ENCODE data around the gene SEC24D.

SEC24D gene

DNA sequence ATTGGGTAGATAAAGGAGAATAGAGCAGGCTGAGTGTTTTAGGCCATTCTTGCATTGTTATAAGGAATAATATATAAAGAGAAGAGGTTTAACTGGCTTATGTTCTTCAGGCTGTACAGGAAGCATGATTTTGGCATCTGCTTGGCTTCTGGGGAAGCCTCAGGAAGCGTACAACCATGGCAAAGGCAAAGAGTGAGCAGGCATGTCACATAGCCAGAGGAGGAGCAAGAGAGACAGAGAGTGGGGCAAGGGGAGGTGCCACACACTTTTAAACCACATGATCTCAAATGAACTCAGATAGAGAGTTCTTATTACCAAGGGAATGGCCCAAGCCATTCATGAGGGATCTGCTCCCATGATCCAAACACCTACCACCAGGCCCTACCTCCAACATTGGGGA is 155.1 kb downstream of the SEC24D start:
- TF ChIP-seq FOXM1 (IDR thresholded peaks at IDR 0.05; ENCODE audit: borderline replicate concordance), result no peak
- TF ChIP-seq TARDBP (IDR thresholded peaks at IDR 0.05), result no peak
- no peak for TF ChIP-seq L3MBTL2 (conservative IDR thresholded peaks at IDR 0.05)
- no peak for TF ChIP-seq NFRKB (IDR thresholded peaks at IDR 0.05)
- TF ChIP-seq CTBP1 (IDR thresholded peaks at IDR 0.05; ENCODE audit: borderline replicate concordance), result no peak
- TF ChIP-seq ELF4 (IDR thresholded peaks at IDR 0.05), result no peak
- no peak for TF ChIP-seq ARNT (IDR thresholded peaks at IDR 0.05)
- no peak for TF ChIP-seq HDGF (IDR thresholded peaks at IDR 0.05; ENCODE audit: borderline replicate concordance)
- TF ChIP-seq, protein P1, sequence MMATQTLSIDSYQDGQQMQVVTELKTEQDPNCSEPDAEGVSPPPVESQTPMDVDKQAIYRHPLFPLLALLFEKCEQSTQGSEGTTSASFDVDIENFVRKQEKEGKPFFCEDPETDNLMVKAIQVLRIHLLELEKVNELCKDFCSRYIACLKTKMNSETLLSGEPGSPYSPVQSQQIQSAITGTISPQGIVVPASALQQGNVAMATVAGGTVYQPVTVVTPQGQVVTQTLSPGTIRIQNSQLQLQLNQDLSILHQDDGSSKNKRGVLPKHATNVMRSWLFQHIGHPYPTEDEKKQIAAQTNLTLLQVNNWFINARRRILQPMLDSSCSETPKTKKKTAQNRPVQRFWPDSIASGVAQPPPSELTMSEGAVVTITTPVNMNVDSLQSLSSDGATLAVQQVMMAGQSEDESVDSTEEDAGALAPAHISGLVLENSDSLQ (IDR thresholded peaks at IDR 0.05), result no peak
- TF ChIP-seq SUZ12 (IDR thresholded peaks at IDR 0.05), result no peak
- no peak for TF ChIP-seq BHLHE40 (IDR thresholded peaks at IDR 0.05; ENCODE audit: borderline replicate concordance)
- TF ChIP-seq LEF1 (IDR thresholded peaks at IDR 0.05; ENCODE audit: borderline replicate concordance), result no peak
- no peak for TF ChIP-seq ZNF384 (IDR thresholded peaks at IDR 0.05)
- no peak for TF ChIP-seq FOXA1 (IDR thresholded peaks at IDR 0.05)
- TF ChIP-seq SP1 (IDR thresholded peaks at IDR 0.05), result no peak
- no peak for TF ChIP-seq FOXK2 (IDR thresholded peaks at IDR 0.05)
- no peak for DNase-seq (ENCODE audit: extremely low spot score)
- CTCF ChIA-PET, result no interaction called here
- POLR2A ChIA-PET, result no interaction called here

DNA sequence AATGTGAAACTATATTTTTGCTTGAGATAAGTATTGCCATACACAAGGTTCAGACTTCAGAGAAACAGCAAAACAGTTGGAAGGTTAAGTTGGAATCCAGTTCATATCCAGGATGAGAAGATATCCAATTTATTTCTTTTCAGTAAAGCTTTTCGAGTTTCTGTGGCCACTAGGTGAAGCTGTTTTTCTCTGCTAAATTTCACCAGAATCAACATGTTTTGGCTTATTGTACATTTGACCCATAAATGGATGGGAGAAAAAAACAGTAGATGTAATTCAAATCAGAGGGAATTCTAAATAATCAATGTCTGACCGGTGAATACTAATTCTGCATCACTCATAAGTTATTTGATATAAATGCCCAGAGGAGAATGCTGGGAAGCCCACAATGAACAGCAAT is 159.8 kb downstream of the SEC24D start:
- DNase-seq (ENCODE audit: extremely low spot score), result no peak
- POLR2A ChIA-PET, result no interaction called here
- CTCF ChIA-PET, result no interaction called here
- TF ChIP-seq NFRKB (IDR thresholded peaks at IDR 0.05) (no peak), BHLHE40 (IDR thresholded peaks at IDR 0.05; ENCODE audit: borderline replicate concordance) (no peak), TARDBP (IDR thresholded peaks at IDR 0.05) (no peak)
